GM19043 (cell line): ENCODE data around the gene BAX.
A peak's percentile ranks its signal among the peaks of the same experiment; 100 is the strongest.

Experiments used
- ATAC-seq: cut with Tn5 transposase; IDR thresholded peaks from one replicate; pipeline ENCODE4 v1.9.1; 2021; ENCODE audit warnings: low read depth; ENCODE audit not compliant: unreplicated experiment

BAX gene

DNA sequence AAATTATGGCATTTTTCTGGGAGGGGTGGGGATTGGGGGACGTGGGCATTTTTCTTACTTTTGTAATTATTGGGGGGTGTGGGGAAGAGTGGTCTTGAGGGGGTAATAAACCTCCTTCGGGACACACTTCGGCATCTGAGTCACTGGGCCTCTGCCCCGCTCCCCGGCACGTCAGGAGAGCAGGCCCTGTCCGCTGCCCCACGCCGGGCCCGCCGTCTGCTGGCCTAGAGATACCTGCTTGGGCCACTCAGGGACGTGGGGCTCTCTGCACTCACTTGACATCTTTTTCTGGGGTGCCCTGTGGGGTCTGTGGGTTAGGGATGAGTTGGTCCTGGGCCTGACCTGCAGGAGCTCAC, 7.0 kb downstream of the BAX start:
- ATAC-seq, result no peak

DNA sequence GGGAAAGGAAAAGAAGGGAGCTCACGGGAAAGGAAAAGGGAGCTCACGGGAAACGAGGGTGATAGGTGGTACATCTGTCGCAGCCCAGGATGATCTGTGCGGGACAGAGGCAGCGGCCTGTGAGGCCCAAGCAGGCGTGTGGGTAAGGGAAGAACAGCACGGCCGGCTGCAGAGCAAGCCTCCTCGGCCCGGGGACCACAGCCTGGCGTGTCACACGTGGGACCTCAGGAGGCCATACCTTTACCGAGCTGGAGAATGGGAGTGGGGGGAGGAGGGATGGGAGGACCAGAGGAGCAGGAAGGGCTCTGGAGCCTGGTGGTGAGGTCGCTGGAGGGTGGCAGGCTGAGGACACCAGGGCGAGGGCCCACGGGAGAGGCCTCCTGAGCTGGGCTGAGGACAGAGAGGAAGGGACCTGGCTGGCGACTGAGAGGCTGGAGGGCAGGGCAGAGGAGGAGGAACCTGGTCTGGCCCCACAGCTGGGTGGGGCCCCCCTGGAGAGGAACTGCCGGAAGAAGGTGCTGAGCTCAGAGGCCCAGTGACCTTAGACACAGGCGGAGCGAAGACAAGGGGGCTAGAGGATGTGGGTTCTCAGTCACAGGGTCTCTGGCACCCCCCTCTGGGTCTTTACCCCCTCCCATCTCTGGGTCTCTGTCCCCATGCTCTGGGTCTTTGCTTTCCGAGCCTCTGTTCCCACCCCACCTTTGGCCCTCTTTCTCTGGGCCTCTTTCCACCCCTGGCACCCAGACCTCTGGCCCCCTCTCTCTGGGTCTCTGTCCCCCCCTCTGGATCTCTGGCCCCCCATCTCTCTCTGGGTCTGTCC, 7.6 kb downstream of the BAX start:
- no peak for ATAC-seq

DNA sequence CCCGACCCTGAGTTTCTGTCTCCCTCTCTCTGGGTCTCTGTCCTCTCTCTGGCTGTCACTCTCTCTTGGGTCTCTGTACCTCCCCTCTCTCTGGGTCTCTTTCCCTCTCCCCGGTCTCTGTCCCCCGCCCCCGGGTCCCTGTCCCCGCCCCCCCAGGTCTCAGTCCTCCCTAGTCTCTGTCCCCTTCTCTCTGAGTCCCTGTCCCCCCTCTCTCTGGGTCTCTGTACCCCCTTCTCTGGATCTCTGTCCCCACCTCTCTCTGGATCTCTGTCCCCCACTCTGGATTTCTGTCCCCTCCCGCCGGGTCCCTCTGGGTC, 8.1 kb downstream of the BAX start:
- ATAC-seq, result no peak

DNA sequence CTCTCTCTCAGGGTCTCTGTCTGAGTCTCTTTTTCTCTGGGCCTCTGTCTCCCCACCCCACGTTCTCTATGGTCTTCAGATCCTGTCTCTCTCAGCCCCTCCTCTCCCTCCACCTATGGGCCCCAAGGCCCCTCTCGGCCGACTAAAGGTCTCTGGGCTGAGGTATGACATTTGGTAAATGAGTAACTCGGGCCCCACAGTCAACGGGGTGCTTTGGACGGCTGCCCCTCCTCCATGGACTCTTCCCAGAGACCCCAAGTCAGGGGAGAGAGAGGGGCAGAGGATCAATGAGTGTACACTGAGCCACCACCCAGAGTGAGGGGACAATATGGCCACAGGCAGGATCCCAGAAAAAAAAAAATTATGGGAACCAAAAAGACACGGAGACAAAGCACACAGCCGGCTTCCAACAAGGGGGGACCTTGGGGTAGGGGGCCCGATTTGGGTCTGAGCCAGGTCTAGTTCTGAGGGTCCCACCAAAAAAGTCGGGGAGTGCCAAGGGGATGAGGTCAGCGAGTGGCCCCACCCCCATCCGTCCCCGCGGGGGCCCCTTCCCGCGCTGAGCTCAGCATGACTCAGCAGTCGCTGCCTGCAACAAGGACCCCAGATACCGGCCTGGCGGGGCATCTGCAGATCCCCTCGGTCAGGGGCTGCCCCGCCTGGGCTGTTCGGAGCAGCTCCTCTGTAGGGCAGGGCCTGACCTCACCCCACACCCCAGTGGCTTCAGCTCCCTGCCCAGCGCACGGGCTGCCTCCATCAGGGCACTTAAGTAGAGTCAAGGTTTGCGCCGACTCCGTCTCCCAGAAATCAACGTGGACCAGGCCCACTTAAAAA, 8.9 kb downstream of the BAX start:
- ATAC-seq, result no peak

DNA sequence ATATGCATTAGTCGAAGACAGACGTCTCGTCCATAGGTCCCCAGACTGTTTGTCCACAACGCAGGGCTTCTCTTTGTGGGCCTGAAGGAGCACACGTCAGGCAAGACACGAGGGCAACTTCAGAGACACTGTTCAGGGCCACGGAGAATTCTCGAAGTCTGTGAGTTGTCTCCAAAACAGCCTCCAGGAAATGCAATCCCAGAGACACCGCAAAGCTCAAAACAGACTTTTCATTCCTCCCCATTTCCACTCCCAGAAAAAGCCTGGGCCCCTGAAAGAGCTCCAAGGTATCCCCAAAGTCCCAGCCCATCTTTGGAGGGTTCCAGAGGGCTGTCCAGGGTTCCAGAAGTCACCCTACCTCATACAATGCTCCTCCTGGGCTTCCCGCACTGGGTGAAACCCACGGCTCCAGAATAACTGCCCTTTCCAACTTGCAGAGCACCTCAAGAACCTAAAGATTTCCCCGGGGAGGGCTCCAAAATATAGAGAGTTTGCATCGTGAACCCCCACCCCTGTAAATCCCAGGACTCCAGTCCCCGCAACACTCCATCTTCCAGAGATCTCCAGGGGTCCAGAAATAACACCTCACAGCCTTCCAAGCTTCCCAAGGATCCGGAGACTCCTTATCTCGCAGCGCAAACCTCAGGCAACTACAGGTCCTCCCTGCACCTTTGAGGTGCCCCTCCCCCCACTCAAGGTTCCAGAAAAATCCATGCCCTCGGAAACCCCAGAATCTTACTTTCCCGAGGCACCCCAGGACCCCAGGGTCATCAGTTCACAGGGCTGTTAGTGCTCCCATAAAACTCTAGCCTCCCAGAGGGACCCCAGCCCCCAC, 9.7 kb downstream of the BAX start:
- no peak for ATAC-seq

DNA sequence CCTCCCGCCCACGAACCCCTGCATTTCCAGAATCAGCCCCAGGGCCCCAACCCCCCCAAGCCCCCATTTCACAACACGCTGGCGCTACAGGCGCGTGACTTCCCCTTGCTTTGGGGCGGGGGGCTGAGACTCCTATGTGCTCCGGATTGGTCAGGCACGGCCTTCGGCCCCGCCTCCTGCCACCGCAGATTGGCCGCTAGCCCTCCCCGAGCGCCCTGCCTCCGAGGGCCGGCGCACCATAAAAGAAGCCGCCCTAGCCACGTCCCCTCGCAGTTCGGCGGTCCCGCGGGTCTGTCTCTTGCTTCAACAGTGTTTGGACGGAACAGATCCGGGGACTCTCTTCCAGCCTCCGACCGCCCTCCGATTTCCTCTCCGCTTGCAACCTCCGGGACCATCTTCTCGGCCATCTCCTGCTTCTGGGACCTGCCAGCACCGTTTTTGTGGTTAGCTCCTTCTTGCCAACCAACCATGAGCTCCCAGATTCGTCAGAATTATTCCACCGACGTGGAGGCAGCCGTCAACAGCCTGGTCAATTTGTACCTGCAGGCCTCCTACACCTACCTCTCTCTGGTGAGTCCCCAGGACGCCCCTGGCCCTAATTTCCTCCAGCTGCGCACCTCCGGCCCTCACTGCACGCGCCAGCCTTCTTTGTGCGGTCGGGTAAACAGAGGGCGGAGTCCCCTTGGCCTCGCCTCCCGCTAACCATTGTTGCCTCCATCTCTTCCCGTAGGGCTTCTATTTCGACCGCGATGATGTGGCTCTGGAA, 10.5 kb downstream of the BAX start, which contains the start of gene FTL:
FTL (plus strand) TSS at position 270 of the 766 bp plus-strand sequence; CDS start at position 469, 199 bp downstream.
- ATAC-seq, result peak; percentile 52

DNA sequence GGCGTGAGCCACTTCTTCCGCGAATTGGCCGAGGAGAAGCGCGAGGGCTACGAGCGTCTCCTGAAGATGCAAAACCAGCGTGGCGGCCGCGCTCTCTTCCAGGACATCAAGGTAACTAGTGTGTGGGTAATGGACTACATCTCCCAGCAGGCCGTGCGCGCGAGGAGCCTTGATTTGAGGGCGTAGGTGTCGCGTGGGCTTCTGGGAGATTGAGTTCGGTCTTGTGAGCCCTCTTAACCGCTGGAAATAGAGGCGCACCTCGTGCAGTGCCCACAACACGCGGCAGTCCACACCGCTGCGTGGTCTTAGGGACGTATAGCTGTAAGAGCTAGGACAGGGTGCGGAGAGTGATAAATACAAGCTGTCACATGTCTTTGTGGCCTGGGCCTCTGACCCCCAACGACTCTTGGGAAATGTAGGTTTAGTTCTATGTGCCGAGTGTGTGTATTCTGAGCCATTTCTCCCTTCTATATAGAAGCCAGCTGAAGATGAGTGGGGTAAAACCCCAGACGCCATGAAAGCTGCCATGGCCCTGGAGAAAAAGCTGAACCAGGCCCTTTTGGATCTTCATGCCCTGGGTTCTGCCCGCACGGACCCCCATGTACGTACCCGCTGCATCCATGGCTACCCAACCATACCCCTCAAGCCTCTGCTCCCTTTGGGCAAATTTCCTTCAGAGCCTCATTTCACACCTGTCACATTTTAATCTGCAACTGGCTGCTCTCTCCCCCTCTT, 11.3 kb downstream of the BAX start:
- no peak for ATAC-seq

DNA sequence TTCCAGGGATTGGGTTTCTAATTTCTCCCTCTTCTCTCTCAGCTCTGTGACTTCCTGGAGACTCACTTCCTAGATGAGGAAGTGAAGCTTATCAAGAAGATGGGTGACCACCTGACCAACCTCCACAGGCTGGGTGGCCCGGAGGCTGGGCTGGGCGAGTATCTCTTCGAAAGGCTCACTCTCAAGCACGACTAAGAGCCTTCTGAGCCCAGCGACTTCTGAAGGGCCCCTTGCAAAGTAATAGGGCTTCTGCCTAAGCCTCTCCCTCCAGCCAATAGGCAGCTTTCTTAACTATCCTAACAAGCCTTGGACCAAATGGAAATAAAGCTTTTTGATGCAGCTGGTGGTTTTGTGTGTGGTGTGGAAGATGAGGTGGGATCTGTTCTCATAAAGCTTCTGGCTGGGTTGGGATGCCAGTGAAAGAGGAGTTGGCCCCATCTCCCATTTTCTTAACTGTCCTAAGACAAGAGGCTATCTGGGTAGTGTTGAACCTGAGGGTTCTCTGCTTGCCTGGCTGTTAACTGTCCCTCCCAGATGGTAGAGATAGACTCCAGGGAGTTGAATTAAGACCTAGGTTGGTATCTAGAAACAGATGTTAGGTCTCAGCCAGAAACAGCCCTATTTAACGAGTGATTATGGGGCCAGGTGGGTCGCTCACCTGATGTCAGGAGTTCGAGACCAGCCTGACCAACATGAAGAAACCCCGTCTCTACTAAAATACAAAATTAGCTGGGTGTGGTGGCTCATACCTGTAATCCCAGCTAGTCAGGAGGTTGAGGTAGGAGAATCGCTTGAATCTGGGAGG, 12.1 kb downstream of the BAX start:
- ATAC-seq, result no peak

DNA sequence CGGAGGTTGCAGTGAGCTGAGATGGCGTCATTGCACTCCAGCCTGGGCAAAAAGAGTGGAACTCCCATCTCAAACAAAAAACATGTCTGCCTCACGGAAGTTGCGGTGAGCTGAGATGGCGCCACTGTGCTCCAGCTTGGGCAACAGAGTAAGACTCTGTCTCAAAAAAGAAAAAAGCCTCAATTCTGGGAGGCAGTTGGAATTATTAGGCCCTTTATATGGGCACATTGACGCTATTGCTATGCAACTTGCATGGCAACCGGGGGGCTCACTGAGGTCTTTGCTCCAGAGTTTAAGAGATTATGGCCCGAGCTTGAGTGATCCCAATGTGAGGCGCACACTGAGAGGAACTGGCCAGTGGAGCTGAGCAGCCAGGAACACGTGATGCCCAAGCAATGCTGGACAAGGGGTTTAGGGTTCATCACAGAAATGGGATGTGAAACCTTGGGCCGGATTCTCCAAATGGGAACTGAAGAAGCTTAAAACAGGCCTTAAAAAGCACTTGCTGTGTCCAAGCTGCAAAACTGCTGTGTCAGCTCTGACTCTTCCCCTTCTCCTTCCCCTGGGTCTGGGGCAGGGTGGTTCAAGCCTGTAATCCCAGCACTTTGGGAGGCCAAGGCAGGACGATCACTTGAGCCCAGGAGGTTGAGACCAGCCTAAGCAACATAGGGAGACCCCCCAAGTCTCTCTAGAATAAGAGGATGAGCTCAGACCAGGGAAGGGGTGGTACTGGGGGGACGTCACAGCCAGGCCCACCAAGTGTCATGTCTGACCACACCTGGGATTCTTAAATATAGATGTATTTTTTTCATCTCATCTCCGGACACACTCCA, 12.9 kb downstream of the BAX start:
- no peak for ATAC-seq

DNA sequence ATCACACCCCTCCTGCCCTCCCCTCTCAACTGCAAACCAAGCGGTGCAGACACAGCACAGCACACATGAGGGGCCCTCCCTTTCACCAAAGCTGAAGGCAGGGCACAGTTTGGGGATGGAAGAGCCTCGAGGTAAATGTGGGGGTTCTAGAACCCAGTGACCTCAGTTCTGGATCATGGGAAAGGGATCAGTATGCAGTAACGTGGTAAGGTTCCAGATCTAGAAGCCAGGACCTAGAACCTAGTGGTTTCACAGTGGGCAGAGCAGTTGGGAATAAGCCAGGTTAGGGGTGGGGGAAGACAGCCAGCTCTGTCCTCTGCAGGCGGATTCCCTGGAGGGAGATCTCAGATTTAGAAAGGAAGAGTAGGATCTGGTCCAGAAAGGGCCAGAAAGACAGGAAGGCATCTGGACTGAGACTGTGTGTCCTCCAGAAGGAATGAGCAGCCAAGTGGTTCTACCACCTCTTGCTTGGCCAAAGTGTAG, 13.5 kb downstream of the BAX start:
- no peak for ATAC-seq

DNA sequence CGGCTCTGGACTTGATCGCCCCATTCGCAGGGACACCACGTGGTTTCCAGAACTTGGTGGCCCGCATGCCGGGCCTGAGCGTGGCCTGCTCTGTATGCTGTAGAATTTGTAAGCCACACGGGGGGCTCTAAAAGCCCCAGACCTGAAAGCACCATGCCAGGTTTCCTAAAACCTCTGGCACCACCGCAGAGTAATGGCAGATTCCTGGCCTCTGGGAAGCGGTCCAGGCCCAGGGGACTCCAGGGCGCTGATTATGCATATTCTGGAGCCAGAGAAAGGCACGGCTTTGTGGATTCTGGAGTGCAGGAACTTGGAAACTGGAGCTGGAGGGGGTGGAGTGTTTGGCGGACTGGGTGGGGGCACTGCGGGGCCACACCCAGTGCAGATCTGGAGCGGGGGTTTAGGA, 14.1 kb downstream of the BAX start:
- no peak for ATAC-seq

DNA sequence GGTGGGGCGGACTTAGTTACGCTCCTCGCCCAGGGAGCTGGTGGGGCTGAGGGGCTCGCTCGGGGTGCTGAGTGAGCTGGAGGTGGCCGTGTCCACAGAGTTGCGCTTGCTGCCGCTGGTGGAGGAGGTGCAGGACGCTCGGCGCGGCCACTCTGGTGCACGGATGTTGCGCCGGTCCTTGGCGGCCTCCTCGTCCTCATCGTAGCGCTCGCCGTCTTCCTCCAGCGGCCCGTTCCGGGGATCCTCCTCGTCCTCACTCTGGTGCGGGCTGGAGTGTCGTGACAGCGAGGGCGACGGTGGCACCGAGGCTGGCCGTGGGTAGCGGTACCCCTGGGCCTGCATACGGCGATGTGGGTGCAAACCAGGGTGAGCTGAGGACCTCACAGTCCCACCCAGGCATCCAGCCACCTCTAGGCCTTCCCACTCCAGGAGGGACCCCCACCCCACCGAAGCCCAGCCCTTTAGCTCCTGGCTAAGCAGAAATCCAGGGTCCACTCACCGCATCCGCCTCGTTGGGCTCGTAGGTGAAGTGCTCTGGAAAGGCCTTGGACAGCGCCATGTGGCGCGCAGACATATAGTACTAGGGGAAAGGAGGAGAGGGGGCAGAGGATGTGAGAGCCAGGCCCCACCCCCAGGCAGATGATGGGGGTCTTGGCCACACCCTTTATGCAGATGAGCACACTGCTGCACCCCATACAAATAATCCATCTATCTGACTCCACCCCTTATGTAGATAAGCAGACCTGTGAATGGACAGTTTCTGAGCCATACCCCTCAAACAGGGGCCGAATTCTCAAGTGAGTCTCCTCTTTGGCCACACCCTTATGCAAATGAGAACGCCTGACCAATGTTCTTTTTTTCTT, 14.8 kb downstream of the BAX start:
- ATAC-seq, result no peak

DNA sequence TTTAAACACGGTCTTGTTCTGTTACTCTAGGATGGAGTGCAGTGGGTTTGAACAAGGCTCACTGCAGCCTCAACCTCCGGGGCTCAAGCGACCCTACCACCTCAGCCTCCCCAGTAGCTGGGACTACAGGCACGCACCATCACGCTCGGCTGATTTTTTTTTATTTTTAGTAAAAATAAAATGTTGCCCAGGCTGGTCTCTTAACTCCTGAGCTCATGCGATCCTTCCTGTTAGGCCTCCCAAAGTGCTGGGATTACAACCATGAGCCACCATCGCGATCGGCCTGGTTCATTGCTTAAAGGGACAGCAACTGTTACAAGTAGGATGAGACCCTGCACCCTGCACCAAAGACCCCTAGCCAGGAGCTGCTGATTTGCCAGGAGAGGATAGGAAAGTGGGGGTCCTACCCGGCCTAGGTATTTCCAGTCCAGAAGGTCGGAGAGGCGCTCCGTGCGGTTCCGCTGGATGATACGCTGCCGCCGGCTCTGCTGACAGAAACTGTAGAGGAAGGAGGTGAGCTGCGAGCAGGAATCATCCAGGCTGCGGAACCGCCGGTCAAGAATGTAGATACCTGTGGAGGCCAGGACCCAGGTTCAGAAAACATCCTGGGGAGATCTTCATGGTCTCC, 15.6 kb downstream of the BAX start:
- no peak for ATAC-seq

DNA sequence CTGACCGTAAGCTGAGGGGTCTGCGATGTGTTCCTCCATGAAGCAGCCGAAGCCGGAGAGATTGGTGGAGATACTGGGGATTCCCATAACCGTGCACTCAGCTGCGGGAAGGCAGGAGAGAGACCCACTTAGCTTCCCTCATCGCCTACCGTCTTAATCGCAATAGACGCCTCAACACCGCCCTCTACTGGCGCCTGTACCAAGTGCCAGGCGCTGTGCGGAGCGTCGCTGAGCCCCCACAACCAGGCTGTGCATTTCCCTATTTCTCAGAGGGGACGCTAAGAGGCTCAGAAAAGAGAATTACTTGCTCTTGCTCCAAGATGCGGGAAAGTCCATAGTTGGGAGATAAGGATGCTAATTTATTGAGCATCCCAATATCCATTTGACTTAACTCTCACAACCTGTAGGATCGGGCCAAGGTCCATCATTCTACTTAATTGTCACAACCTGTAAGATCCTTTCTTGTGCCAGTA, 16.3 kb downstream of the BAX start:
- no peak for ATAC-seq

DNA sequence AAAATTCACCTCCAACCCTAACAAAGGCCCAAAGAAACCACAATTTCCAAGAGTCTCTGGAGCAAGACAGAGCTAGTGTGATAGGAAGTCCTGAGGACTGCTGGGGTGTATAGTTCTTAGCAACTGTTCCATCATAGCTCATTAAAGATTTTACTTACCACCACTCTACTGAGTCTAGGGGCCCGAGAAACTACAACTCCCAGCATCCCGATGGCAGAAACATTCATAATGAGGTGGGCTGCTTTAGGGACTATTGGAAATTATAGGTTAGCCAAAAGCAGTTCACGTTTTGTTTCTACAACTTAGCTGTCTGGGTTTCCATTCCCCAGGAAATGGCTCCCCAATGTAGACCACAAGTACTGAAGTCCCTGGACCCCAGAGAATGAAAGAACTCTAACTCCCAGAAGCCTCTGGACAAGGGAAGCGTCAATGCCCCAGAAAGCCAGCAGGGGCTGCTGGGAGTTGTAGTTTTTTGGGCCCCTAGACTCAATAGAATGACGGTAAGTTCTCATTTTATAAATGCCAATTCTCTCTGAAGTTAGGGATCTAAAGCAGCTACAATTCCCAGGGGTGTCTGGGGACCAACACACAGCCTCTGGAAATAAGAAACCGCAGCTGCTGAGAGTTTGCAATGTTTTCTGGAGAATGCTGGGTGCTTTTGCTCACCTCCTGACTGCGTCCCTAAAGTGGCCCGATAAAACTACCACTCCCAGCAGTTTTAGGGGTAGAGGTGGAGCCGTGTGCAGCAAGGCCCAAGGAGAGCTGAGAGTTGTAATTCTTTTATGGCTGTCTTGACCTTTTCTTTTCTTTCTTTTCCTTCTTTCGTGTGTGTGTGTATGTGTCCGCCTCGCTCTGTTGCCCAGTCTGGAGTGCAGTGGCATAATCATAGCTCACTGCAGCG, 21.5 kb downstream of the BAX start:
- ATAC-seq, result no peak
